ENCODE measurements around the gene CENPX. TPM values are rescaled to one million over a fixed set of nuclear protein-coding genes. Genes with fewer than 3 reads are reported as not detected.

The CENPX gene
- total and polyA plus RNA-seq, 8 donors: 14.0 to 62.4 (median 19.8) TPM

GRCh38 chr17:82029391-82029790 is 6.7 kb upstream of the CENPX start:
- intact Hi-C loops (cut with DNase I): loop anchor here (5.0 to 10.0 kb wide), 2 partner anchors 125 to 128 kb away; no protein-coding TSS in a partner anchor
- TF ChIP-seq, protein P1, sequence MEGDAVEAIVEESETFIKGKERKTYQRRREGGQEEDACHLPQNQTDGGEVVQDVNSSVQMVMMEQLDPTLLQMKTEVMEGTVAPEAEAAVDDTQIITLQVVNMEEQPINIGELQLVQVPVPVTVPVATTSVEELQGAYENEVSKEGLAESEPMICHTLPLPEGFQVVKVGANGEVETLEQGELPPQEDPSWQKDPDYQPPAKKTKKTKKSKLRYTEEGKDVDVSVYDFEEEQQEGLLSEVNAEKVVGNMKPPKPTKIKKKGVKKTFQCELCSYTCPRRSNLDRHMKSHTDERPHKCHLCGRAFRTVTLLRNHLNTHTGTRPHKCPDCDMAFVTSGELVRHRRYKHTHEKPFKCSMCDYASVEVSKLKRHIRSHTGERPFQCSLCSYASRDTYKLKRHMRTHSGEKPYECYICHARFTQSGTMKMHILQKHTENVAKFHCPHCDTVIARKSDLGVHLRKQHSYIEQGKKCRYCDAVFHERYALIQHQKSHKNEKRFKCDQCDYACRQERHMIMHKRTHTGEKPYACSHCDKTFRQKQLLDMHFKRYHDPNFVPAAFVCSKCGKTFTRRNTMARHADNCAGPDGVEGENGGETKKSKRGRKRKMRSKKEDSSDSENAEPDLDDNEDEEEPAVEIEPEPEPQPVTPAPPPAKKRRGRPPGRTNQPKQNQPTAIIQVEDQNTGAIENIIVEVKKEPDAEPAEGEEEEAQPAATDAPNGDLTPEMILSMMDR (IDR thresholded peaks at IDR 0.05): no peak
- H3K27ac ChIP-seq: no peak overlapping the region

DNA sequence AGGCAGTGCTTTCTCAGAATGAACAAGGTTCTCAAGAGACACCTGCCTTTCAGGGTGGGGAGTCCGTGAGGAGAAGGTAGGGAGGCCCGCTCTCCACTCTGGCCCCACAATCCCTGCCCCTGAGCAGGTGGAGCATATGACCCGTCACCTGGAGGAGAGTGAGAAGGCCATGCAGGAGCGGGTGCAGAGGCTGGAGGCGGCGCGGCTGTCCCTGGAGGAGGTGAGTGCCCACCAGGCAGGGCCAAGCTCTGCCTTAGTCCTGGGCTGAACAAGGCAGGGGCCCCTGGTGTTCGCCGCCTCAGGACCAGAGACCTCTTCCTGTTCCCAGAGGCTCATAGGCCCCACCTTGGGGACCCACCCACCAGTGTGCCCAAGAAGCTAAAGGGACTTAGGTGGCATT is 6.3 kb upstream of the CENPX start:
- FAIRE-seq: no peak
- no peak for ATAC-seq
- intact Hi-C loops (cut with DNase I): loop anchor here (5.0 to 10.0 kb wide), 2 partner anchors 126 to 128 kb away; no protein-coding TSS in a partner anchor
- DNase-seq: no peak
- Histone ChIP-seq H3K4me3 (no peak overlapping the region), H3K9me3 (no peaks in the 10 kb centered on the region), H3K27me3 (no peaks in the 10 kb centered on the region), H3K36me3 (no peaks in the 10 kb centered on the region), H3K27ac (no peak overlapping the region), H3K4me1 (peaks cover 4 to 8% (median 7%) of the 10 kb centered on the region in 3 donors)
- 96 to 98% methylated on average over 9 of the region's 9 CpGs for WGBS, 2 donors
- TF ChIP-seq, protein P1 (IDR thresholded peaks at IDR 0.05): no peak

More at GRCh38 chr17:82029391-82029790, 6.7 kb upstream of the CENPX start:
- Histone ChIP-seq H3K4me1 (peaks cover 4 to 5% (median 4%) of the 10 kb centered on the region in 3 donors), H3K36me3 (no peaks in the 10 kb centered on the region), H3K27me3 (no peaks in the 10 kb centered on the region), H3K9me3 (no peaks in the 10 kb centered on the region), H3K4me3 (no peak overlapping the region)
- DNase-seq: peak in 1 of 6 donors; percentile 65
- ATAC-seq: no peak
- 93 to 94% methylated on average over 15 to 16 of the region's 16 CpGs for WGBS, 2 donors
- FAIRE-seq: no peak

DNA sequence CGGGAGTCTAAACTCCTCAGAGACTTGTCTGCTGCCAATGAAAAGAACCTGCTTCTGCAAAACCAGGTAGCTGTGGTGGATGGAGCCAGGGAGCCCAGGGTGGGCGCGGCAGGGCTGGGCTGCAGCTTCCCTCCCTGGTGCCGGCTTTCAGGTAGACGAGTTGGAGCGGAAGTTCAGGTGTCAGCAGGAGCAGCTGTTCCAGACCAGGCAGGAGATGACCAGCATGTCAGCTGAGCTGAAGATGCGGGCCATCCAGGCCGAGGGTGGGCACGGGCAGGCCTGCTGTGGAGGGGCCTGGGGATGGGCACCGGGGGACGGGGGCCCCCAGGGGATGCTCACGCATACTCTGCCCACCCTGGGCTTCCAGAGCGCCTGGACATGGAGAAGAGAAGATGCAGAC is 5.6 kb upstream of the CENPX start:
- ATAC-seq (no peak), DNase-seq (no peak), FAIRE-seq (no peak)
- Histone ChIP-seq H3K4me3 (no peak overlapping the region), H3K36me3 (no peaks in the 10 kb centered on the region), H3K4me1 (peaks cover 4 to 13% (median 11%) of the 10 kb centered on the region in 3 donors), H3K27me3 (no peaks in the 10 kb centered on the region), H3K9me3 (no peaks in the 10 kb centered on the region), H3K27ac (no peak overlapping the region)
- WGBS, 2 donors: 93 to 96% methylated on average over 13 of the region's 13 CpGs
- TF ChIP-seq, protein P1 (IDR thresholded peaks at IDR 0.05): no peak
- intact Hi-C loops (cut with DNase I): loop anchor here (5.0 to 10.0 kb wide), 2 partner anchors 127 to 129 kb away; no protein-coding TSS in a partner anchor

GRCh38 chr17:82025401-82026107 is 2.9 kb upstream of the CENPX start:
- TF ChIP-seq, protein P1 (IDR thresholded peaks at IDR 0.05): no peak
- no peaks in the 10 kb centered on the region for H3K27me3 ChIP-seq
- WGBS, 2 donors: 91 to 94% methylated on average over 24 to 25 of the region's 25 CpGs
- intact Hi-C loops (cut with DNase I): loop anchor here (5.0 to 10.0 kb wide), 2 partner anchors 129 to 132 kb away; no protein-coding TSS in a partner anchor
- DNase-seq (no peak), FAIRE-seq (no peak), ATAC-seq (no peak)
- H3K27ac ChIP-seq: no peak overlapping the region
- H3K4me3 ChIP-seq: no peak overlapping the region
- no peaks in the 10 kb centered on the region for H3K36me3 ChIP-seq
- no peaks in the 10 kb centered on the region for H3K9me3 ChIP-seq
- peaks cover 9 to 14% (median 11%) of the 10 kb centered on the region in 3 donors for H3K4me1 ChIP-seq

DNA sequence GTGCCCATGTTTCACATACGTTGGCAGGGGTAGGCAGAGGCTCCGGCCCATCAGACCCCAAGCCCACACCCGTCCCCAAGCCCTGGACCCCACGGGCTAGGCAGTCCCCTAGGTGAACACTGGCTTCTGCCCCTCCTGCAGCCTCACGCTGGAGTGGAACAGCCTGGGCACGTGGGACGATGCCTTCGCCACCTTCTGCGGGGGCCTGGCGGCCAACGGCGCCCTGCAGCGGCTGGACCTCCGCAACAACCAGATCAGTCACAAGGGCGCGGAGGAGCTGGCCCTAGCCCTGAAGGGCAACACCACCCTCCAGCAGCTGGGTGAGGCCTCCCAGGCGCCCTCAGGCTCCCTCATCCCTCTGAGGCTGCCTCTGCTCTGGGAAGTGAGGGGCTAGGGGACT is 2.2 kb upstream of the CENPX start:
- WGBS, 2 donors: 94 to 98% methylated on average over 17 of the region's 17 CpGs
- no peaks in the 10 kb centered on the region for H3K27me3 ChIP-seq
- intact Hi-C loops (cut with DNase I): loop anchor here (5.0 to 10.0 kb wide), 2 partner anchors 130 to 132 kb away; no protein-coding TSS in a partner anchor
- no peaks in the 10 kb centered on the region for H3K36me3 ChIP-seq
- peaks cover 9 to 14% (median 11%) of the 10 kb centered on the region in 3 donors for H3K4me1 ChIP-seq
- no peak for ATAC-seq
- no peak overlapping the region for H3K4me3 ChIP-seq
- DNase-seq: peak in 1 of 6 donors; percentile 38
- H3K9me3 ChIP-seq: no peaks in the 10 kb centered on the region
- FAIRE-seq: no peak
- TF ChIP-seq, protein P1 (IDR thresholded peaks at IDR 0.05): no peak
- H3K27ac ChIP-seq: no peak overlapping the region
